ENCODE results near the gene SGPP1. TPM values are rescaled to one million over a fixed set of nuclear protein-coding genes. Genes with fewer than 3 reads are reported as not detected.

SGPP1 gene
- 17.5 and 19.2 TPM in 2 replicates for total RNA-seq

DNA sequence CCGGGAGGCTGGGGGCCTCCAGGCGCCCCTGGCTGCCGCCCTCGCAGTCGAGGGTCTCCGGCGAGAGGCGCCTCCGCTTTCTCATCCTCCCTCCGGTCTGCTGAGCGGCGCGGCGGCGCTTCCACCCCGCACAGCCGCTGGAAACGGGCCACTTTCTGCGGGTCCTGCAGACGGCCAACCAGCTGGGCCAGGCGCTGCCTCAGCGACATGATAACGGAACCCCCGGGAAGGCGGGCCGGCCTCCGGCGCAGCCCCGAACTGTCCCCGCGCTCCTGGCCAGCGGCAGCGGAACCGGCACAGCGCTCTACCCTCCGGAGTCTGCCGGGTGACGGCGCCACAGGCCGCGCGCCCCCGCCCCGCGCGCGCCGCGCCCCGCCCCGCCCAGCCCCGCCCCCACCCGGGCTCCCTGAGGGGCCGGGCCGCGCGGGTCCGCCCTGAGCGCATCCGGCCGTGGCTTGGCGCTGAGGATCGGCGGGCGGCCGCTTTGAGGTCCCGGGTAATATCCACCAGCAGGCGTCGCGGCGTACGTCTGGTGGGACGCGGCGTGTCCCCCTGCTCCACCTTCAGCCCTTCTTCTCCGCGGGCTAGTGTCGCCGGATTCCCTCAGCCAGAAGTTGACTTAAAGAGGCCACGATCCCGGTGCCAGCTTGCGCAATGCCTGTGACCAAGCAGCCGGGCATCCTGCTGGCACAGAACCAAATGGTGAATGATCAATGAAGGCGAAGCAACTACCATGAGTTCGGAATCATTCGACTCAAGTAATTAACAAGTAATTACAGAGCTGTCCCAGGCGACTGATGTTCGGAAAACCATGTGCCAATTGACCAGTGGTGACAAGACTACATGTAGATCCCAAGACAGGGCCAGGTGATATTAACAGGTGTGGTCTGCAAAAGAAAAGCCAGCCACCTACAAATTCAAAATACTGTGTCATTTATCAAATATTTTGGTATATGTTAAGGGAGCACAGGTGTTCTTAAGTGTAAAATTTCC is at the start of gene SGPP1:
Gene SGPP1 (minus strand): TSS at position 330 of the 993 bp plus-strand sequence. CDS start 121 bp downstream, at position 209.

GRCh38 chr14:63641473-63642228 is 86.2 kb downstream of the SGPP1 start, which contains the start of gene WDR89:
TSS of gene WDR89 (minus strand) at chr14:63641871. CDS start at chr14:63599942, 41,929 bp downstream.

Other genes with a start within 250 kb of the SGPP1 start
- gene PPP2R5E, start 184.7 kb downstream of the SGPP1 start, total RNA-seq, result 17.6 and 29.4 TPM in 2 replicates
- gene WDR89, start 86.2 kb downstream of the SGPP1 start, total RNA-seq, result 5.7 and 11.1 TPM in 2 replicates
- 4.3 and 7.9 TPM in 2 replicates for gene SYNE2, start 124.9 kb upstream of the SGPP1 start, total RNA-seq

Data from epithelial cell of alveolus of lung (primary cell).